Activated CD4-positive, alpha-beta T cell treated with anti-CD3 and anti-CD28 coated beads, Interleukin-2, amount 10 ng/mL, durations not matched to agents 7 days and 5 days (primary cell): ENCODE data around the gene CPB1. TPM values are rescaled to one million over a fixed set of nuclear protein-coding genes. Genes with fewer than 3 reads are reported as not detected.

Experiments
- CTCF ChIA-PET: fragments of 350-600 bp; sonication (Branson Sonifier 250); formaldehyde crosslinking; loops from one replicate; lab custom pipeline; 2021; ENCODE audit warnings: antibody characterized with exemption; lab: Charles Lee
- POLR2A ChIA-PET: fragments of 350-600 bp; sonication (Branson Sonifier 250); formaldehyde crosslinking; loops from one replicate; lab custom pipeline; 2021; ENCODE audit warnings: antibody characterized with exemption; lab: Charles Lee
- DNase-seq: peaks from one replicate; pipeline ENCODE4 v3.0.0-alpha.2; 2020
- H3K27ac Mint-ChIP-seq: one replicate; pipeline ENCODE4 v1.8.0; 2021; ENCODE audit warnings: mild to moderate bottlenecking, moderate library complexity, mixed read lengths
- H3K27me3 Mint-ChIP-seq: one replicate; pipeline ENCODE4 v1.8.0; 2021; ENCODE audit warnings: mixed read lengths
- H3K36me3 Mint-ChIP-seq: one replicate; pipeline ENCODE4 v1.8.0; 2021; ENCODE audit warnings: low read depth, mixed read lengths
- H3K4me1 Mint-ChIP-seq: one replicate; pipeline ENCODE4 v1.8.0; 2021; ENCODE audit warnings: mixed read lengths
- H3K4me3 Mint-ChIP-seq: one replicate; pipeline ENCODE4 v1.8.0; 2021; ENCODE audit warnings: mild to moderate bottlenecking, moderate library complexity, mixed read lengths
- H3K9me3 Mint-ChIP-seq: one replicate; pipeline ENCODE4 v1.8.0; 2021; ENCODE audit warnings: mixed read lengths
- total RNA-seq, 2 experiments: library from RNA; stranded (reverse); gene quantifications; one replicate each; pipeline ENCODE4 v1.2.3, GENCODE V29; 2021

CPB1 gene
- total RNA-seq, 2 experiments from 2014 or later = not detected

GRCh38 chr3:148847351-148847750 is 19.7 kb downstream of the CPB1 start:
- H3K36me3 Mint-ChIP-seq = no peaks in the 10 kb centered on the region
- H3K9me3 Mint-ChIP-seq = no peaks in the 10 kb centered on the region
- H3K27ac Mint-ChIP-seq = no peak overlapping the region
- ChIA-PET POLR2A (no interaction called here), CTCF (interaction anchor here (0.7 kb wide), 2 partner anchors 23 to 123 kb away, joined by 3 read pairs; no protein-coding TSS in a partner anchor)
- DNase-seq = no peak
- H3K4me3 Mint-ChIP-seq = no peak overlapping the region
- H3K4me1 Mint-ChIP-seq = no peaks in the 10 kb centered on the region
- no peaks in the 10 kb centered on the region for H3K27me3 Mint-ChIP-seq

DNA sequence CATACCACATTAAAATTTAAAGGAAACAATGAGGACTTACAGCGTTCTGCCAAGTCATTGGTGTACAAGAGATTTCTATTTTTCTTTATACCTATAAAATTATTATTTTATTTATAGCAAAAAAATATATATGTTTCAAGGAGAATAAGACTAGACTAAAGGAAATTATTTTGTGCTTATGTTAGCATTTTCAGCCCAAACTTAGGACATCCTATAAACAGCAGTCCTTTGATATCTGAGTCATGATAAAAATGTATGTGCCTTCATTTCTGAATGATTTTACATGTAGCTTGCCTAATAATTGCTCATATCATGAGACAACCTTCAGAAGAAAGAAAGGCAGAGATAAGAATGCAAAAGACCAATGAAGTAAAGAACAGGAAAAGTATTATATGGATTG is 20.8 kb downstream of the CPB1 start:
- Mint-ChIP-seq H3K27me3 (no peaks in the 10 kb centered on the region), H3K4me3 (no peak overlapping the region), H3K9me3 (no peaks in the 10 kb centered on the region), H3K36me3 (no peaks in the 10 kb centered on the region), H3K27ac (no peak overlapping the region), H3K4me1 (no peaks in the 10 kb centered on the region)
- ChIA-PET POLR2A (no interaction called here), CTCF (no interaction called here)
- DNase-seq = no peak

DNA sequence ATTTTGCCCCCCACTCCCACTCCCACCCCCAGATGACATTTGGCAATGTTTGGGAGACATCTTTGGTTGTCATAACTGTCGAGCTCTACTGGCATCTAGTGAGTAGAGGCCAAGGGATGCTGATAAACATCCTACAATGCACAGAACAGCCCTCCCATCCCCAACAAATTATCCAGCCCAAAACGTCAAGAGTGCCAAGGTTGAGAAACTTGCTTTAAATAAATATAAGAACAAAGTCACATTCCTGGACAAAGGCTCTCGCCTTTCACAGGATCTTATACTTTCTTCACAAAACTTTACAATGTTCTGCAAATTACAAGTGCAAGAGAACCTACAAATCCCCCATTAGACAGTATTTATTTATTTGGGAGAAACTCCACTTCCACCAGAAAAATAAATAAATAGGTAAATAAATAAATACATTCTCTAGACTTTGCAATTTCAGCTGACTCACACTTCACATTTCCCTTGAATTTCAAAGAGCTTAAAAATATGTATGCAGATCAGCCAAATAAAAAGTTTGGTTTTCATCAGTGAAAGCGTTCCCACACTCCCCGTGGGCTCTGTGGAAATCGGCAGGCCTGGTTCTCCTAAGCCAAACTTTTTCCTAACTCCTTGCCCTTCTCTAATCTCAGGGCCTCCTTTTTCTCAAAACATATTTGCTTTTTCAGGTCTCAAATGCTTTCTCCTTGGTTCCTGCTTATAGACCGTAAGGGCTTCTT is 24.8 kb downstream of the CPB1 start:
- H3K4me1 Mint-ChIP-seq = no peaks in the 10 kb centered on the region
- ChIA-PET CTCF (interaction anchor here (1.0 kb wide), 1 partner anchor 12 kb away, joined by 3 read pairs; the partner anchor contains the start of gene CPA3), POLR2A (no interaction called here)
- no peak overlapping the region for H3K4me3 Mint-ChIP-seq
- no peaks in the 10 kb centered on the region for H3K9me3 Mint-ChIP-seq
- no peak for DNase-seq
- peaks cover 2% of the 10 kb centered on the region for H3K27me3 Mint-ChIP-seq
- no peak overlapping the region for H3K27ac Mint-ChIP-seq
- H3K36me3 Mint-ChIP-seq = no peaks in the 10 kb centered on the region

DNA sequence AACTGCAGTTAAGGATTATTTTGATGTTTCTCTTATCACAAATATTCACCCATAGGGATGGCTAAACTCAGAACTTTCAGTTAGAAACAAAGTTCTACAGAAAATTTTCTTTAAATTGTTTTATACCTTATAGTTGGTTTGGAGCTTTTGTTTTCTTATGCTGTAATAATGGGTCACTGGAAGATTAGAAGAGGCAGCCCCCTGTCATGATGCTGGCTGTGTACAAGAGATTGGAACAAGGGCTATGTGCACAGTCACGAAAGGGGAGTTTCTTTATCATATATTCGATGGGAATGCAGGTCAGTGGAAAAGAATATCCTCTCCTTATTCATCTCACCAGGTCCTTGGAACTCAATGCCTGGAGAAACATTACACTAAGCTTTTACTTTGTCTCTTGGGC is 25.5 kb downstream of the CPB1 start:
- H3K36me3 Mint-ChIP-seq = no peaks in the 10 kb centered on the region
- no peak overlapping the region for H3K4me3 Mint-ChIP-seq
- no peaks in the 10 kb centered on the region for H3K4me1 Mint-ChIP-seq
- POLR2A ChIA-PET = no interaction called here
- DNase-seq = no peak
- no peaks in the 10 kb centered on the region for H3K9me3 Mint-ChIP-seq
- H3K27ac Mint-ChIP-seq = no peak overlapping the region
- H3K27me3 Mint-ChIP-seq = peaks cover 2% of the 10 kb centered on the region
- CTCF ChIA-PET = interaction anchor here (1.0 kb wide), 1 partner anchor 12 kb away, joined by 3 read pairs; the partner anchor contains the start of gene CPA3

DNA sequence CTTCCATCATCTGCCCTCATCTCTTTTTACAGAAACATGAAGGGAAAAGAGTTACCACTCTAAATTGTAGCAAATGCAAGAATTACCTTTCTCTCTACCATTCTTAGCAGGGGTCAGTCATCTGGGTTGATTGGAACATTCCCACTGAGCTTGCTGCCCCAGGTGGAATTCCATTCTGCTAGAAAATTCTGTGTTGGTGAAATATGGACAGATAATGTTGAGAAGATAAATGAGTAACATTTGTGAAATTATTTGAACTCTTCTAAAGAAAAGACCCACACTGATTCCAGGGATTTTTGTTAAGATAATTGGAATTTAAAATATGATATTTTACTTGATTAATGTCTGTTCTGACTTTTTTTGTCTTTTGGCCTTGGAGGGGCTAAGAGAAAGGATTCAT is 26.4 kb downstream of the CPB1 start:
- Mint-ChIP-seq H3K27ac (no peak overlapping the region), H3K4me1 (no peaks in the 10 kb centered on the region), H3K27me3 (peaks cover 2% of the 10 kb centered on the region), H3K4me3 (no peak overlapping the region), H3K9me3 (no peaks in the 10 kb centered on the region), H3K36me3 (no peaks in the 10 kb centered on the region)
- no peak for DNase-seq
- POLR2A ChIA-PET = no interaction called here
- CTCF ChIA-PET = interaction anchor here (0.6 kb wide), 1 partner anchor 422 kb away, joined by 3 read pairs; no protein-coding TSS in a partner anchor

GRCh38 chr3:148856384-148856783 is 28.8 kb downstream of the CPB1 start:
- Mint-ChIP-seq H3K4me1 (no peaks in the 10 kb centered on the region), H3K27me3 (peaks cover 2% of the 10 kb centered on the region), H3K27ac (no peak overlapping the region), H3K4me3 (no peak overlapping the region), H3K9me3 (no peaks in the 10 kb centered on the region), H3K36me3 (no peaks in the 10 kb centered on the region)
- ChIA-PET CTCF (no interaction called here), POLR2A (no interaction called here)
- no peak for DNase-seq

GRCh38 chr3:148857316-148857715 is 29.7 kb downstream of the CPB1 start:
- Mint-ChIP-seq H3K36me3 (no peaks in the 10 kb centered on the region), H3K27ac (no peak overlapping the region), H3K27me3 (peaks cover 4% of the 10 kb centered on the region), H3K4me1 (no peaks in the 10 kb centered on the region), H3K4me3 (no peak overlapping the region), H3K9me3 (no peaks in the 10 kb centered on the region)
- POLR2A ChIA-PET = no interaction called here
- CTCF ChIA-PET = interaction anchor here (0.6 kb wide), 1 partner anchor 136 kb away, joined by 4 read pairs; no protein-coding TSS in a partner anchor
- DNase-seq = no peak

DNA sequence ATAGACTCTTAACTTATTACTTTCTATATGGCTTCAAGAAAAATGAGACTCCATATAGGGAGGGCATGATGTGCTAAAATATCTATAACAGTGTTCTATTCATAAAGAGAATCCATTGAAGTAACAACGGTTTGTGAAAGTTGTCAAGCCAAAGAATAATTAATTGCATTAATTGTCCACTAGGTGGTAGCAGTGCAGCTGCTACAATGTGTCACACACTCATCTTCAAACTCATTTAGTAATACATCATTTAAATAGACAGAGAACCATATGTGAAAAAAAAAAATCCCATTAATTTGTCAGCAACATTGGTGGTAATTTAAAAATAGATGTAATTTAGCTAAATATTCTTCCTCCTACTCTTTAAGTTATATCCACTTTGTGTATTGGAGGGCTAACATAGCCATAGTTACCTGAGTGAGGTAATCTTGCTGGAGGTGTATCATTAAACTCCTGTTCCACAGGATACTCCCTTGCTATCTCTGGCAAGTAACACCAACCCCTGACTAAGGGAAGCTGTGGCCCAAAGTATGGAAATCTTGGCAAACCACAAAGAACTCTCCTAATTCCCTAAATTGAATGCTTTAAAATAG is 33.8 kb downstream of the CPB1 start:
- Mint-ChIP-seq H3K4me3 (no peak overlapping the region), H3K4me1 (no peaks in the 10 kb centered on the region), H3K36me3 (no peaks in the 10 kb centered on the region), H3K9me3 (no peaks in the 10 kb centered on the region), H3K27me3 (peaks cover 20% of the 10 kb centered on the region), H3K27ac (no peak overlapping the region)
- DNase-seq = no peak
- ChIA-PET POLR2A (no interaction called here), CTCF (interaction anchor here (0.6 kb wide), 3 partner anchors 89 to 487 kb away, joined by 3 to 5 read pairs (median 4); no protein-coding TSS in a partner anchor)

GRCh38 chr3:148863297-148863696 is 35.7 kb downstream of the CPB1 start:
- Mint-ChIP-seq H3K4me3 (no peak overlapping the region), H3K36me3 (no peaks in the 10 kb centered on the region), H3K27me3 (peaks cover 22% of the 10 kb centered on the region), H3K9me3 (no peaks in the 10 kb centered on the region), H3K4me1 (no peaks in the 10 kb centered on the region), H3K27ac (no peak overlapping the region)
- no peak for DNase-seq
- ChIA-PET POLR2A (no interaction called here), CTCF (no interaction called here)

GRCh38 chr3:148863814-148864213 is 36.2 kb downstream of the CPB1 start:
- ChIA-PET POLR2A (no interaction called here), CTCF (interaction anchor here (1.4 kb wide), 1 partner anchor 11 kb away, joined by 3 read pairs; no protein-coding TSS in a partner anchor)
- DNase-seq = no peak
- Mint-ChIP-seq H3K9me3 (no peaks in the 10 kb centered on the region), H3K27me3 (peaks cover 22% of the 10 kb centered on the region), H3K27ac (no peak overlapping the region), H3K36me3 (no peaks in the 10 kb centered on the region), H3K4me3 (no peak overlapping the region), H3K4me1 (no peaks in the 10 kb centered on the region)

- no peaks in the 10 kb centered on the region for H3K9me3 Mint-ChIP-seq
- POLR2A ChIA-PET = no interaction called here
- H3K27me3 Mint-ChIP-seq = peaks cover 22% of the 10 kb centered on the region
- no peaks in the 10 kb centered on the region for H3K36me3 Mint-ChIP-seq
- DNase-seq = no peak
- no peak within 1 kb of the TSS for H3K27ac Mint-ChIP-seq
- no peak within 1 kb of the TSS for H3K4me3 Mint-ChIP-seq
- CTCF ChIA-PET = interaction anchor here (1.2 to 1.4 kb wide), 2 partner anchors 12 to 77 kb away, joined by 3 read pairs; no protein-coding TSS in a partner anchor
- no peaks in the 10 kb centered on the region for H3K4me1 Mint-ChIP-seq
Observed at GRCh38 chr3:148865049-148865448, 37.4 kb downstream of the CPB1 start, which contains the start of gene CPA3. CPA3 (plus strand) TSS chr3:148865296; CDS start chr3:148865308, 12 bp downstream.

DNA sequence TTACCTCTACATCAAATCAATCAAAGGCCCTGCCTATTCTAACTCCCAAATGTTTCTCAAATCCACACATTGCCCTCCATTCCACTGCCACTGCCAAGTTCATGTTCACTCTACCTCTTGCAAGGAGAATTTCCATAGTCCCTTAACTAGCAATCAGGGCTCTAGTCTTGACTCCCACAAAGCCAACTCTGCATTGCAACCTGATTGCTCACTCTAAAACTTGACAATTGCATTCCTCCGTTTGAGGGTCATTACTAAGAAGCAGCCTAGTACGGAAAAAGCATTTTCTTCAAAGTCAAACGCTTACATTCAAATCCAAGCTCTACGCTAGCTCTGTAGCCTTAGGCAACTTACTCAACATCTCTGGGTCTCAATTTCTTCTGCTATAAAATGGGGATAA is 38.6 kb downstream of the CPB1 start:
- no peak for DNase-seq
- peaks cover 22% of the 10 kb centered on the region for H3K27me3 Mint-ChIP-seq
- ChIA-PET POLR2A (no interaction called here), CTCF (interaction anchor here (1.2 kb wide), 1 partner anchor 76 kb away, joined by 3 read pairs; no protein-coding TSS in a partner anchor)
- H3K36me3 Mint-ChIP-seq = no peaks in the 10 kb centered on the region
- H3K27ac Mint-ChIP-seq = no peak overlapping the region
- H3K9me3 Mint-ChIP-seq = no peaks in the 10 kb centered on the region
- H3K4me1 Mint-ChIP-seq = no peaks in the 10 kb centered on the region
- no peak overlapping the region for H3K4me3 Mint-ChIP-seq
